ENCODE data around the gene UTP14A. TPM values are rescaled to one million over a fixed set of nuclear protein-coding genes. Genes with fewer than 3 reads are reported as not detected.

The UTP14A gene
- total and polyA plus RNA-seq, 10 donors, result 11.2 to 17.3 (median 13.5) TPM

DNA sequence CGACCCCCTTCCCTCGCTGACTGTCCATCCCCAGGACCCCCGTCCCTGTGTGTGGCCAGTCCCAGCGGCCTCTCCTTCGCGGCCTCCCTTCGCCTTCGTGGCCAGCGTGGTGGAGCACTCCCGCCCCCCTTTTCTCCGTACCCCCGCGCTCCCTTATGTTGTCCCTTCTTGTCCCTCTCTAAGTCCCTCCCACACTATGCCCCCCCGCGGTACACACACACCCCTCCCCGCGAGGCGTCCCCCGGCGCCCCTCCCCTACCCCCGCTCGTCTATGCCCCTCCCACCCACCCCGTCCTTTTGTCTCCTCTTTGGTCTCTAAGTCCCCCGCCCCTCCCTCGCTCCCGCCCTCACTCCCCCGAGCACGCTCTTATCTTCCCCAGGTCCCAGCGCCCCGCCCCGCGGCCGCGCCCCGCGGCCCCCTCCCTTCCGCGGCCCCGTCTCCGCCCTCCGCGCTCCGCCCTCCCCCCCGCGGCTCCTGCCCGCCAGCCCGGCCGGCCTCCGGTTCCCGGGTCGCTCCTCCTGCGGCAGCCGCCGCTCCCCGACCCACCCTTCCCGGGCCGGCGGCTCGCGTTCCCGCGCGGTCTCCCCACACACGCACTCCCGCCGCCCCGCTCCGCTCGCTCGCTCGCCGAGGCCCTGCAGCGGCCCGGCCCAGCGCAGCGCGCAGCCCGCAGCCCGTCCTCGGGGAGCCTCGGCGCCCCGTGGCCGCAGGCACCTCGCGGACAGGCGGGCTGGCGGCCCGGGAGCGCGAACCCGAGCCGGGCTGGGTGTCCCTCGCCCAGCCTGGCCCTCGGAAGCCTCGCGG is 26.3 kb downstream of the UTP14A start:
- H3K36me3 ChIP-seq, result peaks cover 0 to 8% (median 3%) of the 10 kb centered on the region in 6 donors
- H3K27me3 ChIP-seq (replicated peaks in 1 of 7), result no peaks in the 10 kb centered on the region
- WGBS, 5 donors, result 1 to 61% (median 2%) methylated on average over 22 to 94 of the region's 97 CpGs
- peak overlapping the region; percentile 25 to 79 (median 50) for H3K4me3 ChIP-seq
- H3K4me1 ChIP-seq, result peaks cover 0 to 5% (median 0%) of the 10 kb centered on the region in 6 donors
- no peaks in the 10 kb centered on the region for H3K9me3 ChIP-seq
- DNase-seq, result peak; percentile 97
- H3K27ac ChIP-seq, result peak overlapping the region; percentile 72 to 95 (median 94)
- intact Hi-C loops (cut with DNase I; ENCODE audit: low total_unique reads), result no loop called here
- TF ChIP-seq POLR2AphosphoS5 (IDR thresholded peaks at IDR 0.05), result no peak
- no peak for TF ChIP-seq POLR2A (IDR thresholded peaks at IDR 0.05)
- TF ChIP-seq, protein P1, sequence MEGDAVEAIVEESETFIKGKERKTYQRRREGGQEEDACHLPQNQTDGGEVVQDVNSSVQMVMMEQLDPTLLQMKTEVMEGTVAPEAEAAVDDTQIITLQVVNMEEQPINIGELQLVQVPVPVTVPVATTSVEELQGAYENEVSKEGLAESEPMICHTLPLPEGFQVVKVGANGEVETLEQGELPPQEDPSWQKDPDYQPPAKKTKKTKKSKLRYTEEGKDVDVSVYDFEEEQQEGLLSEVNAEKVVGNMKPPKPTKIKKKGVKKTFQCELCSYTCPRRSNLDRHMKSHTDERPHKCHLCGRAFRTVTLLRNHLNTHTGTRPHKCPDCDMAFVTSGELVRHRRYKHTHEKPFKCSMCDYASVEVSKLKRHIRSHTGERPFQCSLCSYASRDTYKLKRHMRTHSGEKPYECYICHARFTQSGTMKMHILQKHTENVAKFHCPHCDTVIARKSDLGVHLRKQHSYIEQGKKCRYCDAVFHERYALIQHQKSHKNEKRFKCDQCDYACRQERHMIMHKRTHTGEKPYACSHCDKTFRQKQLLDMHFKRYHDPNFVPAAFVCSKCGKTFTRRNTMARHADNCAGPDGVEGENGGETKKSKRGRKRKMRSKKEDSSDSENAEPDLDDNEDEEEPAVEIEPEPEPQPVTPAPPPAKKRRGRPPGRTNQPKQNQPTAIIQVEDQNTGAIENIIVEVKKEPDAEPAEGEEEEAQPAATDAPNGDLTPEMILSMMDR (IDR thresholded peaks at IDR 0.05 in 8 of 11, conservative IDR thresholded peaks at IDR 0.05 in 3 of 11), result no peak

DNA sequence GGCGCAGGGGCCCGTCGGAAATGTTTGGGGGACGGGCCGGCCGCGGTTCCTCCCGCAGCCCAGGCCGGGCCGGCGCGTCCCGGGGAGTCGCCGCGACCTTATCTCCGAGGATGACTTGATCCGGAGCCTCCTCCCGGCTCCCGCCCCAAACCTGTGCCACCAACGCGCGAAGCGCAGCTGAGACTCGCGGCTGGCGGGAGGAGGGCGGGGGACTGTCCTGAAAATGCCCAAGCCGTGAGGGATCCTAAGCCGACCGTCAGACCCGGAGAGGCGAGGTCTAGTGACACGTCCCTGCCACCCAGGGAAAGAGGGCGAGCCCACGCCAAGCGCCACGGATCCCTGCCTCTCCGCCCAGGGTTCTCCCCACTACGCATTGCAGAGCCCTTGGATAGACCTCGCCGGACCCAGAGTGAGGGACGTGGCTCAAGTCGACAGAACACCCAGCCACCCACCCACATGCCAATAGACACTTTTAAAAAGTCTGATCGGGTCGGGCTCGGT is 26.9 kb downstream of the UTP14A start:
- peak overlapping the region in 6 of 8 donors; percentile 17 to 79 (median 53) for H3K4me3 ChIP-seq
- H3K27ac ChIP-seq, result peak overlapping the region in 7 of 8 donors; percentile 51 to 95 (median 72)
- H3K9me3 ChIP-seq, result no peaks in the 10 kb centered on the region
- peaks cover 0 to 5% (median 0%) of the 10 kb centered on the region in 6 donors for H3K4me1 ChIP-seq
- H3K27me3 ChIP-seq (replicated peaks in 1 of 7), result no peaks in the 10 kb centered on the region
- H3K36me3 ChIP-seq, result peaks cover 0 to 1% (median under 1%) of the 10 kb centered on the region in 6 donors
- 6 to 64% (median 29%) methylated on average over 15 to 47 of the region's 47 CpGs; no CpG with 5 or more reads in 1 of the 5 donors for WGBS, 5 donors
- intact Hi-C loops (cut with DNase I; ENCODE audit: low total_unique reads), result no loop called here
- TF ChIP-seq POLR2AphosphoS5 (IDR thresholded peaks at IDR 0.05), result no peak
- TF ChIP-seq, protein P1 (IDR thresholded peaks at IDR 0.05 in 8 of 11, conservative IDR thresholded peaks at IDR 0.05 in 3 of 11), result no peak
- TF ChIP-seq POLR2A (IDR thresholded peaks at IDR 0.05), result no peak
- peak; percentile 88 for DNase-seq

DNA sequence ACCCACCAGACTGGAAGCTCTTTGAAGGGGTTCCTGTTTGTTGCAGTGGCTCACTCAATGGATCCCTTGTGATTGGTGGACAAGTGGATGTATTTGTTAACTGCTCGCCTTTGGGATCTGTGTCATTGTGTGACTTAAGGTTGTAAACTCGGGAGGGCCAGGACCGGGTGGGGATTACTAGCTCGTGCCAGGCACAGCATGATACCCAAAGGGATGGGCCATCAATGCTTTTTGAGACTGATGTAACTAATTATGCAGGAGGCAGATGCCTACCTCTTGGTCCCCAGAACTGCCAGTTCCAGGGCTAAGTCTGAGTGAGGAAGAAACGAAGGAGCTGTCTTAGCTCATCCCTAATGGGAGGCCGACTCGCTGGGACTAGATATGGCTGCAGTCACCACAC is 27.7 kb downstream of the UTP14A start:
- Histone ChIP-seq H3K36me3 (no peaks in the 10 kb centered on the region), H3K27me3 (replicated peaks in 1 of 7) (no peaks in the 10 kb centered on the region), H3K4me1 (peaks cover 0 to 5% (median 0%) of the 10 kb centered on the region in 6 donors), H3K9me3 (no peaks in the 10 kb centered on the region), H3K4me3 (no peak overlapping the region), H3K27ac (no peak overlapping the region)
- intact Hi-C loops (cut with DNase I; ENCODE audit: low total_unique reads), result no loop called here
- DNase-seq, result no peak
- 77 to 92% (median 79%) methylated on average over 1 to 7 of the region's 7 CpGs for WGBS, 5 donors
- TF ChIP-seq, protein P1 (IDR thresholded peaks at IDR 0.05 in 8 of 11, conservative IDR thresholded peaks at IDR 0.05 in 3 of 11), result no peak
- no peak for TF ChIP-seq POLR2A (IDR thresholded peaks at IDR 0.05)
- no peak for TF ChIP-seq POLR2AphosphoS5 (IDR thresholded peaks at IDR 0.05)

DNA sequence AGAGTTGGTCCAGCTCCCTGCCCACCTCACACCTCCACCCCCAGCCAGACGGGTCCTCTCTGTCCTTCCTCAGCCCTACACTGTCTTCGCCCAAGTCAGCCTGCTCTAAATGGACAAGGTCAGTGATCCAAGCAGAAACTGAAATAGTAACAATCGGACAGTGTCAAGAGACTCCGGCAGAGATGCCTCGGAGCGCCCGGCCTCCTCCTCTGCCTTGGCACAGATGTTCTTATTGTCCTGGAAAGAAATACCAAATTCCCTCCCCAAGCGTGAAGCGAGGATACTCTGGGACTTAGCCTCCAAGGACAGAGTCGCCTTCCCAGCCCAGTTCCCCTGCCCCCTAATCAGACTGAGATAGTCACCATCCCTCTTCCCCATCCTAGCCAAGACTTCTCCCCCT is 28.5 kb downstream of the UTP14A start:
- Histone ChIP-seq H3K36me3 (no peaks in the 10 kb centered on the region), H3K27ac (no peak overlapping the region), H3K4me3 (no peak overlapping the region), H3K27me3 (replicated peaks in 1 of 7) (no peaks in the 10 kb centered on the region), H3K4me1 (peaks cover 0 to 5% (median 0%) of the 10 kb centered on the region in 6 donors), H3K9me3 (no peaks in the 10 kb centered on the region)
- 75 to 97% (median 78%) methylated on average over 6 to 10 of the region's 10 CpGs for WGBS, 5 donors
- intact Hi-C loops (cut with DNase I; ENCODE audit: low total_unique reads), result no loop called here
- no peak for DNase-seq
- TF ChIP-seq POLR2AphosphoS5 (IDR thresholded peaks at IDR 0.05) (no peak), POLR2A (IDR thresholded peaks at IDR 0.05) (no peak)
- TF ChIP-seq, protein P1 (IDR thresholded peaks at IDR 0.05 in 8 of 11, conservative IDR thresholded peaks at IDR 0.05 in 3 of 11), result no peak
